AG09309 (cell line): ENCODE results near the gene TRAPPC6A.

Source experiments
- DNase-seq: peaks from one replicate; pipeline ENCODE4 v3.0.0-alpha.2; 2010; ENCODE audit warnings: low read depth
- H3K4me3 ChIP-seq: 2 replicates; pipeline ENCODE4 v1.5.1; 2011; ENCODE audit warnings: mild to moderate bottlenecking, low read depth, low read length, moderate library complexity; ENCODE audit not compliant: control insufficient read depth
- TF ChIP-seq, protein P1 (sequence below): IDR thresholded peaks from 2 replicates; pipeline ENCODE4 v1.5.1; 2011; ENCODE audit warnings: mild to moderate bottlenecking, low read depth, low read length, inconsistent platforms; ENCODE audit not compliant: insufficient read depth, control insufficient read depth; ENCODE audit errors: missing control alignments

The TRAPPC6A gene

DNA sequence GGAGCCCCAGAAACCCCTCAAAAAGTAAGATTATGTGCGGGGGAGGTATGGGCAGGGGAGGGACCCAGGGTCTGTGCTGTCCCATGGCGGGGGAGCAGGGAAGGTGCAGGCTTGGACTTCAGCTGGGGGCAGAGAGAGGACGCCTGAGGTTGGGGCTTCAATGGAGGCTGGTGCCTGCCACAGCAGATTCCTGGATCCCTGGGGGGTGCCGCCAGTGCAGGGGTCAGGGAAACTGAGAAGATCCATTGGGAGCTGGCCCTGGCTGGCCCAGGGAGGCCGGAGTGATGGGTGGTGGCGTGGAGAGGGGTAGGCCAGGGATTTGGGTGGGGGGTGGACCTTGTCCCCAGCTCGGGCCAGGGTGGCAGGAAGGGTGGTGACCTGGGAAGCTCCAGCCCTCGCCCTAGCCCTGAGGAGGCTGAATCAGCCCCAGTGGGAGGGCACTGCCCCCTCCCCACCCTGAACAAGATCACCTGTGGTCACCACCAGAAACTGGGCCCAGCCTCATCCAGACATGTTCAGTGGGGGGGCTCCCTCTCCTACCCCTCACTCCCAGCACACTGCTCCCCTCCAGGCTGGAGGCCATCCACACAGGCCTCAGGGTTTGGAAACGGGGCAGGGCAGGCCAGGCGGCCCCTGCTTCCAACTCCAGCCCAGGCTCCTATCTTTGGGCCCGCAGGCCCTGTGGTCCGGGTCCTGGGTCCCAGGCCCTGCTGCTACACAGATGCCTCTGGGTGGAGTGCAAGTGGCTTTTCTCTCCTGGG lies 18.6 kb downstream of the TRAPPC6A start:
- TF ChIP-seq, protein P1, sequence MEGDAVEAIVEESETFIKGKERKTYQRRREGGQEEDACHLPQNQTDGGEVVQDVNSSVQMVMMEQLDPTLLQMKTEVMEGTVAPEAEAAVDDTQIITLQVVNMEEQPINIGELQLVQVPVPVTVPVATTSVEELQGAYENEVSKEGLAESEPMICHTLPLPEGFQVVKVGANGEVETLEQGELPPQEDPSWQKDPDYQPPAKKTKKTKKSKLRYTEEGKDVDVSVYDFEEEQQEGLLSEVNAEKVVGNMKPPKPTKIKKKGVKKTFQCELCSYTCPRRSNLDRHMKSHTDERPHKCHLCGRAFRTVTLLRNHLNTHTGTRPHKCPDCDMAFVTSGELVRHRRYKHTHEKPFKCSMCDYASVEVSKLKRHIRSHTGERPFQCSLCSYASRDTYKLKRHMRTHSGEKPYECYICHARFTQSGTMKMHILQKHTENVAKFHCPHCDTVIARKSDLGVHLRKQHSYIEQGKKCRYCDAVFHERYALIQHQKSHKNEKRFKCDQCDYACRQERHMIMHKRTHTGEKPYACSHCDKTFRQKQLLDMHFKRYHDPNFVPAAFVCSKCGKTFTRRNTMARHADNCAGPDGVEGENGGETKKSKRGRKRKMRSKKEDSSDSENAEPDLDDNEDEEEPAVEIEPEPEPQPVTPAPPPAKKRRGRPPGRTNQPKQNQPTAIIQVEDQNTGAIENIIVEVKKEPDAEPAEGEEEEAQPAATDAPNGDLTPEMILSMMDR = no peak
- no peak for DNase-seq
- no peak overlapping the region for H3K4me3 ChIP-seq

GRCh38 chr19:45158503-45159209 lies 19.4 kb downstream of the TRAPPC6A start:
- H3K4me3 ChIP-seq = no peak overlapping the region
- DNase-seq = no peak
- TF ChIP-seq, protein P1 = no peak

DNA sequence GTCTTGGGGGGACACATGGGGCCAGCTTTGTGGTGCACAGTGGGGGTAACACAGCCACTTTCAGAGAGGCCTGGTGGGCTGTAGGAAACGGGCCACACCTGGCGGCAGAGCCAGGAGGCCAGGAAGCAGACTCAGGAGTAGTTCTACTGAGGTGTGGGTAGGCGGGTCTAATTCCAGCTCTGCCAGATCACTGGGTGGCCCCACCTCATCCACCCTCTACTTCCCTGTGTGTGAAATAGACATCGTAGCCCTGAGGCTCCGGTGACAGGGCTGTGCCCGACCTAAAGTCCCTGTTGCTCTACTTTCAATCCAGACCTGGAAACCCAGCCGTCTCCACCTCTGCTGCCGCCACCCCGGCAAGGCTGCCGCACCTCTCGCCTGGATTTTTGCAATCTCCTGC lies 21.3 kb downstream of the TRAPPC6A start:
- DNase-seq = no peak
- H3K4me3 ChIP-seq = no peak overlapping the region
- TF ChIP-seq, protein P1 = no peak

GRCh38 chr19:45156011-45156630 lies 21.9 kb downstream of the TRAPPC6A start:
- TF ChIP-seq, protein P1 = no peak
- no peak for DNase-seq
- H3K4me3 ChIP-seq = no peak overlapping the region

DNA sequence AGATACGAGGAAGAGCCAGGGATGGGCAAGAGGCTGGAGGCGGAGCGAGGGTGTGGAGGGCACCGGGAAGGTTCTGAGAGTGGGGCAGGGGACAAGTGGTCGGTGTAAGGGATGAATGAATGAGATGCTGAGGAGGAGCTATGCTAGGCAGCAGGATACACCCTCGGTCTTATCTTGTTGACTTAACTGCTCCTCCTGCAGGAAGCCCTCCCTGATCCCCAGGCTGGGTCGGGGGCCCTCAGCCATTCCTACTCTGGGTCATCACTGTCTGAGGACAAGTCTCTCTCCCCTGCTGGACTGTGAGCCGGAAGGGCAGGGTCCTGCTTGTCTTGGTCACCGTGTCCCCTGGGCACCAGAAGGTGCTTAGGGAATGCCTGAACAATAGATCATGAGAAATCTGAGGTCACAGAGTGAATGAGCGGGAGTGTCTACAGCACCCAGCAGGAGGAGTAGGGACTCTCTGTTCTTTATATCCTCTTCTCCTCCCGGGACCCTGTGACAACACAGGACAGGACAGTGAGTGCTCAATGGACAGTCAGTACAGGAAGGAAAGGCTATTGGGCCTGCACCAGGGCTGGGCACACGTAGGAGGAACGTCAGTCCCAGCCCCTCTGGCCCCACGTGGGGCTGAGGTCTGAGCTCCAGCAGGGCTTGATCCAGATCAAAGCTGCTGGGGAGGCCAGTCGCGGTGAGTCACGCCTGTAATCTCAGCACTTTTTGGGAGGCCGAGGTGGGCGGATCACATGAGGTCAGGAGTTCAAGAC lies 23.8 kb downstream of the TRAPPC6A start:
- H3K4me3 ChIP-seq = no peak overlapping the region
- TF ChIP-seq, protein P1 = peak; percentile 24
- peak; percentile 33 for DNase-seq
